ENCODE measurements around the gene MIA3. TPM values are rescaled to one million over a fixed set of nuclear protein-coding genes. Genes with fewer than 3 reads are reported as not detected.

Gene MIA3
- polyA plus RNA-seq, 4 donors, result 68.6 to 84.0 (median 72.2) TPM

DNA sequence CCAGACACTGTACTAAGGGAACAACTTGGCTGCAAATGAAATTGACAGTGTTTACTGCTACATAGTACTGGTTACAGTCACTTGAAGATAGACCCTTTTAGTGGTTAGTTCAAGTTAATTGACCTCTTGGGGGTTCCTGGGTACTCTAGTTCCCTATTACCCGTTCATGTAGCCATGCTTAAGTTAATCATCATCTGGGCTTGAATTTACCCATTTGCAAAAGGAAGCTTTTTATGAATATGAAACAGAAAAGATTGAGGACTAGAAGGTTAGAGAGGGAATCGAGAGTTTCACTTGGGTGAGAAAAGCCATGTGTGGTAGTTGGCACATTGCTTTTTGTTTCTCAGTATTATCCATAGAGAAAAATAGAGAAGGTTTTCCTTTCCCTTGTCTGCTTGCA lies 2.7 kb downstream of the MIA3 start:
- no peak for DNase-seq (ENCODE audit: low read depth in 4 of 4, low spot score in 3 of 4)

DNA sequence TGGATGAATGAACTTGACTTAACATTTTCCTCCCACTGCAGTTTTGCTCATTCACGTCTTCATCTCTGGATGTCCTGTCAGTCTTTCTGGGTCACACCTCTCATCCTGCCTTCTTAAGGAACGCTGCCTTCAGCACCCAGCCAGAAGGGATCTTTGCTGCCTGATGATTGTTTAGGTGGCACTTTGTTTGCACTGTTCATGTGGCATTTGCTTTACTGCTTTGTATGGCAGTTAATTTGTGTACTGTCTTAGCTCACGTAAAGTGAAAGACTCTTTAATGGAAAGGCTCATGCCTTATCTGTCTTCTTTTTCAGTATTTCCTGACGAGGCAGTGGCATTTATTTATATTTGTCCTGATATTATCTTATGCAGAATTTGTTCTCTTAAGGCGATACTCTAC lies 4.9 kb downstream of the MIA3 start:
- no peak for DNase-seq (ENCODE audit: low read depth in 4 of 4, low spot score in 3 of 4)

DNA sequence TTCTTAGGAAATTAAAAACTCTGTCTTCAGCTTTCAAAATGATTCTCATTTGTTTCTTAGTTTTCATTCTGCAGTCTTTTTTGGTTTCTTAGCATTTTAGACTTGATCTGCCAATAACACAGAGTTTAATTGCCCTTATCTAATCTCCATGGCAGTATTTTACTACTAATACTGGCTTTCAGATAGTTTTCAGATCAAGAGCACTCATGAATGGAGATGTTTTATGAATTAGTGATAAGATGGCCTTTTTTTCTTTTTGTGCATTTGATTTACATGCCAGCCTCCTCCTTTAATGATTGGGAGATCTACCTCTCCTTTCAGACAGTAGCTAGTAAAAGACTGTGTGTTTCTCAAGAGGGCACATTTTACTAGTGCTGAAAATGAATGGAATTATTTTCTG lies 5.6 kb downstream of the MIA3 start:
- no peak for DNase-seq (ENCODE audit: low read depth in 4 of 4, low spot score in 3 of 4)

DNA sequence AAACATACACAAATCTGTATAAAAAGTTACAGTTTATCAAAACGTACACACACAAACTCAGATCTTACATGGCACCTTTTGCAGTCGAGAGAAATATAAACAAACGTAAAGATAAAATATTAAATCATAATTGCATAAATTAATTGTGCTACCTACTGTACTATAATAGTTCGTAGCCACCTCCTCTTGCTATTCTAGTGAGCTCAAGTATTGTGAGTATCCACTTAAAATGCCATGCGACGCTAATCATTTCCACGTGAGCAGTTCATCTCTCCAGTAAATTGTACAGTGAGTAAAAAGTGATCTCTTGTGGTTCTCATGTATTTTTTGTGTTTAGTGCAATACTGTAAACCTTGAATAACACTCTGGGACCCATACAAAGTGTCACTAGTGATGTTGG lies 6.3 kb downstream of the MIA3 start:
- DNase-seq (ENCODE audit: low read depth in 4 of 4, low spot score in 3 of 4), result no peak

DNA sequence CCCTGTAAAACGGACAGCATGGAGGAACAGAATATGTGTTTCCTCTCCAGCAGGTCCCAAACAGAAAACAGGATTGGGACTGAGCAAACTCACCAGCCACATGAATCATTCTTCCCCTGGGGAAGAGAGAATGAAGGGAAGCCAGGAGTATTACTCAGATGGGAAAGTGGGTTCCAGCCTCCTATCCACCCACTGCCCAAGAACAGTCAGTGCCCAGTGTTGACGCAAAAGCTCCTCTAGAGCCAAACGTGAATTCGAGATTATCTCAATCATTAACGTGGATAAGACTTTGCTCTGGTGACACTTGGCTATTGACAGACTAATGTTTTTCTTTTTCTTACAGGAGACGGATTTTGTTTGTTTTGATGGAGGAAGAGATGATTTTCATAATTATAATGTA lies 9.3 kb downstream of the MIA3 start:
- DNase-seq (ENCODE audit: low read depth in 4 of 4, low spot score in 3 of 4), result no peak

DNA sequence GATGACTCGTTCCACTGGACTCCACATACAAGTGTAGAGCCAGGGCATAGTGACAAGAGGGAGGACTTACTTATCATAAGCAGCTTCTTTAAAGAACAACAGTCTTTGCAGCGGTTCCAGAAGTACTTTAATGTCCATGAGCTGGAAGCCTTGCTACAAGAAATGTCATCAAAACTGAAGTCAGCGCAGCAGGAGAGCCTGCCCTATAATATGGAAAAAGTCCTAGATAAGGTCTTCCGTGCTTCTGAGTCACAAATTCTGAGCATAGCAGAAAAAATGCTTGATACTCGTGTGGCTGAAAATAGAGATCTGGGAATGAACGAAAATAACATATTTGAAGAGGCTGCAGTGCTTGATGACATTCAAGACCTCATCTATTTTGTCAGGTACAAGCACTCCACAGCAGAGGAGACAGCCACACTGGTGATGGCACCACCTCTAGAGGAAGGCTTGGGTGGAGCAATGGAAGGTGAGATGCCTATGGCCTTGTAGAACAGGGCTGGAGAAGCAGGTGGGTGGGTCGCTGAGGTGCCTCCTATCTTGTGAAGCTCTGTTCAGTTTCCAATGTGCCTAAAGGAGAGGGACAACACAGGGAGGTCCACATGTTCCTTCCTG lies 12.1 kb downstream of the MIA3 start:
- no peak for DNase-seq (ENCODE audit: low read depth in 4 of 4, low spot score in 3 of 4)

DNA sequence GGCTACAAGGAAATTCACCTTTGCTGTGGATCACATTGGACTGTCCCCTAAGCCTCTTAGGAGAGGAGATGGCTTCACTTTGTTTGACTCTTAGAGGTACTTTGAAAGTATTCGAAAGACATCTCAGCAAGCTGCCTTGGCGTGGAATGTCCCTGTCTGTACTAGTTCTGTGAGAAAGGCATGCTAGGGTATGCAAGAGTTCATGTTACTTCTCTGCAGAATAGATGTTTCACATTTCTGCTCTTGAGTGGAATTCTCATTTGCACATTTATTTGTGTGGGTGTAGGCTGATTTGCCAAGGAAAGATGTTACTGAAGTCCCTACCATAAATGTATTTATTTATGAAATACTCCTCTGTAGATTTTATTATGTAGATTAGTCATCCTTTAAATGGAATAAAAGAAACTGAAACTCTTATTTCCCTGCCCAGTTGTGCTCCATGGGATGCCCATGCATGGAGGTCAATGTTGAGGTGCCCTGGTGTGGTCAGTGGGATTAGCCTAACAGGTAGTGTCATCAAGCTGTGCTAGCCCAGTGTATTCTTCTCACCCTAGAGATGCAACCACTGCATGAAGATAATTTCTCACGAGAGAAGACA lies 13.8 kb downstream of the MIA3 start:
- no peak for DNase-seq (ENCODE audit: low read depth in 4 of 4, low spot score in 3 of 4)

DNA sequence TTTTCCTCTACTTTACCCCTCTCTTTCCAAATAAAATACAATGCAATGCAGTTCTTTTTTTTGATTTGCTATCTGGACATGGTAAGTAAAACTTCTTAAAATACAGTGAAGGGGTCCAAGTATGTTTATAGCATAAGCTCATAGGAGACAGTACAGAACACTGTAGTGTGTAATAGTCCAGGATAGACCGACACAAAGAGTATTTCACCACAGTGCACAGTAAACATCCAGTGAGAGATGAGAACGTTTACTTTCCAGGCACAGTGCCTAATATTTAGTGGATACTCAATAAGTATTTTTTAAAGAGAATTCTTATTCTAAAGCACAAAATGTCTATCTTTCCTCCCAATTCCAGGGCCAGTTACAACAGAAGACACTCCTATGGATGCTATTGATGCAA lies 14.9 kb downstream of the MIA3 start:
- no peak for DNase-seq (ENCODE audit: low read depth in 4 of 4, low spot score in 3 of 4)

DNA sequence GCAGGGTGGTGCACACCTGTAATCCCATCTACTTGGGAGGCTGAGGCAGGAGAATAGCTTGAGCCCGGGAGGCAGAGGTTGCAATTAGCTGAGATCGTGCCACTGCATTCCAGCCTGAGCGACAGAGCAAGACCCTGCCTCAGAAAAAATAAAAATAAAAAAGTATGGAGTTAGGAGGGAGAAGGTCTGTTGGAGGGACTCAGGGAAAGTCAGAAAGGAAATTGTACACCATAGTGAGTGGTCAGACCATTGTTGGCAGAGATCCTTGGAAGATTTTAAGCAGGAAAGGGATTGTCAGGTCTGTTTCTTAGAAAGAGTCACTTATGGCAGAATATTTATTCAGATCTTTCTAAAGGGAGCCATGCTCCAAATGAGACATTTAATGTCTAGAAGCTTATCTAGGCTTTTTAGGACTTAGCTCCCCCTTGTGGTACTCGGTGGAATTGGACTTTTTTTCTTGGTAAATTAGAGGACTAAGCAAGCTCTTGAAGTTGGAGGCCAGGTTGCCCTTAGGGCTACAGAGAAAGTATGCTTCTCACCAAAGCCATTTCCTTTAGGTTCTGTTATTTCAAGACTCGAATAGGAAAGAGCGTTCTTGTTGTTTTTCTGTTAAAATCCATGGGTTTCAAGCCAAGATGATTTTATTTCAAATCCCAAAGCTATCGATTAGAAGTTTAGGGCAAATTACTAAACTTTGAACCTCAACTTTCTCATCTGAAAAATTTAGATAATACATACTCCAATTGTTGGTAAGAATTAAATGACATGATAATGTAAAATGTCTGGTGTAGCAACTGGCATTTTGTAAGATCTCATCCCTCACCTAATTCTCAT lies 16.5 kb downstream of the MIA3 start:
- peak; percentile 69 to 87 (median 78) for DNase-seq (ENCODE audit: low read depth in 4 of 4, low spot score in 3 of 4)

DNA sequence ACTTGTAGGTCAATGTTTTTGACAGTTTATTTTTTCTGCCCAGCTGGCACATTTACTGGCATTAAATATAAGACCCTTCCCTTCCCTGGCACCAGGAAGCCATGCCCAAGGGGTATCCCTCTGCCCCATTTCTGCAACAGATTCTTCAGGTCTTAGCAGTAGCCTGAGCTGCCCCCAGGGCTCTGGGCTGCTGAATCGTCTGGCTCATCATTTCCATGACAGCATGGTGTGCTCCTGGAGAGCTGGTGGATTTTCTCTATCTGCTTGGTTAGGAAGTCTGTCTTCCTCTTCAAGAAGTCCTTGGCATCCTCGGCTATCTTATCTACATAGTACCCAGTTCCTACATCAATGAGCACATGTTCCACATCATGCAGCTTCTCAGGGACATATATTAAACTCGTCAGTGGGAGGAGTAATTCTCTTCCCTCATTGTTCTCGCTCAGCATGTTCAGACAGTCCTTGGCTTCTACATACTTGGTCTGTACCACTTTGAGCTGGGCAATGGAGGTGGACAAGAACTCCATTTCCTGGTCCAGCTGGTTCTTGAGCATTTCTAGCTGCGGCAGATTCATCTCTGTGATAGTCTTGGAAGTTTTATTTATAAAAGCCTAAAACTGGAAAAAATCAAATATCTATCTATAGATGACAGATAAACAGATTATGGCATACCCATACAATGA lies 23.5 kb downstream of the MIA3 start:
- no peak for DNase-seq (ENCODE audit: low read depth in 4 of 4, low spot score in 3 of 4)

DNA sequence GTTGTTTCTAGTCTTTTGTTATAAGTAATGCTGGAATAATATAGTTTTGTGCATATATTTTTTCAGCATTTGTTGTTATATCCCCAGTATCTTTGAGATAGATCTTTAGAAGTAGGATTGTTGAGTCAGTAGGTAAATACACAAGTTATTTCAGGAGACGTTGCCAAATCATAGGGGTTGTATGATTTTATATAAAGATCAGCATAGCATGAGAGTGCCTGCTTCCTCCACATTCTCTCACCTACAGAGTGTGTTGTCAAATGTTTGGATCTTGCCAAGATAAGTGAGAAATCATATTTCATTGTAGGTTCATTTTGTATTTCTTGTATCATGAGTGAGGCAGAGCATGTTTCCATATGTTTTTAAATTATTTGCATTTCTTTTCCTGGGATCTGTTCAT lies 24.6 kb downstream of the MIA3 start:
- DNase-seq (ENCODE audit: low read depth in 4 of 4, low spot score in 3 of 4), result no peak

DNA sequence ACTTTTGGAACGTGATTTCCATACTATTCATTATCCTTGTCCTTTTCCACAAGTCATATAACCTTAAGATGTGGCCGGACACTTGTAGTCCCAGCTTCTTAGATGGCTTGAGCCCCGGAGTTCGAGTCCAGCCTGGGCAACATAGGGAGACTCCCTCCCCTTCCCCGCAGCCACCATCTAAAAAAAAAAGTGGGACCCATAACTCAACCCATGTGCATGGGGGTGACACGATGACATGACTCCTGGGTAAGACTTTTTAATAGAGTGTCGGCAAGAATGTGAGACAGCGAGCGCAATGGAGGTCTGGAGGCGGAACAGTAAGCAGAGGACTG lies 25.7 kb downstream of the MIA3 start:
- peak in 1 of 4 donors; percentile 15 for DNase-seq (ENCODE audit: low read depth in 4 of 4, low spot score in 3 of 4)

DNA sequence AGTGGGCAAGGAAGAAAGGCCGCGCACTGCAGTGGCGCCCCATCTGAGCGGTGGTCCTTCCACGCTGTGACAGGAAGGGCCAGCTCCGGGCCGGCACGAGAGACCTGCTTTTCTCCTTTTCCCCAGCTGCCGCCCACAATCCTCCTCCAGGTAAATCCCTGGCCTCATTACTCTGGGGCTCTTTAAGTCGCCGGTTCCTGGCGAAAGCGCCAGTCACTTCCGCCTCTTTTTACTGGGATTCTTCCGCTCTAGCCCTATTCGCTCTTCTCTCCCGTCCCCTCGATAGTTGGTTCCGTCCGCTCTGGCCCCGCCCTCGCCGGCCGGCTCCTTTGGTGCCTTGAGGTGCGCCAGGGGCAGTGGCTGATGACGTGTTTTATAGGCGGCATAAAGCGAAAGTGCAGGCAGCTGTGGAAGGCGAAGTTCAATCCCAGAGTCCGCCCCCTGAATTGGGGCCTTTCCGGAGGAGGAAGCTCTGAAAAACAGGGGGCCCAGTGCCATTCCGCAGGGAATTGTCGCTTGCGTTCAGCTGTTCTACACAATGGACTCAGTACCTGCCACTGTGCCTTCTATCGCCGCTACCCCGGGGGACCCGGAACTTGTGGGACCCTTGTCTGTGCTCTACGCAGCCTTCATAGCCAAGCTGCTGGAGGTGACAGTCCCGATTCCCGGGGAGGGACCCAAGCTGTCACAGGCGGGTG lies 26.2 kb downstream of the MIA3 start:
- DNase-seq (ENCODE audit: low read depth in 4 of 4, low spot score in 3 of 4), result peak; percentile 94 to 99 (median 98)

DNA sequence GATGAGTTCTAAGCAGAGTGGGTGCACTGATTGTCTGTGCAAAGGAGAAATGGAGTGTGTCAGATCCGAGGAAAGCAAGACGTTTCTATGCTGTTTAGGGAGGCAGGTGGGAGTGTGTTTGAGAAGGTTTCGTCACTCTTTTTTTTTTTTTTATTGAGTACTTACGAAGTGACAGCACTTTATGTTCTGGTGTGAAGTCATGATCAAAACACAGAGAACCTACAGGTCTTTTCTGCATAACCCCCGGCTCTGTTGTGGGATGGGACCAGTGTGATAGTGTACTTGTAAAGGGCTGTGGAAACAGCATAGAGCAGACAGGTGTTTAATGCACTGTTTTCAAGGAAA lies 26.7 kb downstream of the MIA3 start:
- DNase-seq (ENCODE audit: low read depth in 4 of 4, low spot score in 3 of 4), result no peak

DNA sequence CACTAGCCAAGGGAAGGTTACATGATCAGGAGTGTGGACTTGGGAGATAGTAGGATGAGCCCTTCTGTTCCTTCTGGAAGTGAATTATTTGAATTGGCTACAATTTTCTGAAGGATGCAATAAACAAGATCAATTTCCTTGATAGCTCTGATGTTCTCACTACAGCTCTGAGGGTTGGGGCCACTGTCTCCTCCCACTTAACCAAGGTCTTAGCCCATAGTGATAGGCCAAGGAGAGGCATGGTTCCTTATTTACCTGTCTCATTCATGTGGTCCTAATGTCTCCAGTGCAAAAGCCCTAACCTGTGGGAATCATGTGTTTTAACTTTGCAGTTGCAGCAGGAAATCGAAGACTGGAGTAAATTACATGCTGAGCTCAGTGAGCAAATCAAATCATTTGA lies 34.8 kb downstream of the MIA3 start:
- no peak for DNase-seq (ENCODE audit: low read depth in 4 of 4, low spot score in 3 of 4)

DNA sequence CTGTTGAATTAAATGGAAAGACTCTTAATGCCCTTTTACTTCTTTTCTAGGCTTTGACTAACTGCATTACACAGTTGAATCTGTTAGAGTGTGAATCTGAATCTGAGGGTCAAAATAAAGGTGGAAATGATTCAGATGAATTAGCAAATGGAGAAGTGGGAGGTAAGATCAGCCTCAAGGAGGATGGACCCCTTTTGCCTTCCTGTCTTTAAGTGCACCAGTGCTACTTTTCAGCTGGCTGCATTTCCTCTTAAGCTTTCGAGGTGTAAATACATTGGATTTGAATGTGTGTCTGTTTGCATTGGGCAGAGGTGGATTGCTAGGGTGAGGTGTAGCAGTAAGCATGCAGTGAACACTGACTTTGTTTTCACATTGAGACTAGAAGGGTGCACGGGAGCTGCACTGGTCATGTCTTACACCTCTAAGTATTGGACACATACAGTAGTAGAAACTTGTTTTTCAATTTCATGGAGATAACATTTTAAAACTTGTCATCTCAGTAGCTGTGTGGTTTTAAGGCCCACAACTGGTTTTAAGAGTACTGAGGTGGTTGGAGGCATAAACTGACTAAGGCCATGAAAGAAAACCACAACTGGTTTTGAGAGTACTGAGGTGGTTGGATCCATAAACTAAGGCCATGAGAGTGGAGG lies 35.4 kb downstream of the MIA3 start:
- no peak for DNase-seq (ENCODE audit: low read depth in 4 of 4, low spot score in 3 of 4)

DNA sequence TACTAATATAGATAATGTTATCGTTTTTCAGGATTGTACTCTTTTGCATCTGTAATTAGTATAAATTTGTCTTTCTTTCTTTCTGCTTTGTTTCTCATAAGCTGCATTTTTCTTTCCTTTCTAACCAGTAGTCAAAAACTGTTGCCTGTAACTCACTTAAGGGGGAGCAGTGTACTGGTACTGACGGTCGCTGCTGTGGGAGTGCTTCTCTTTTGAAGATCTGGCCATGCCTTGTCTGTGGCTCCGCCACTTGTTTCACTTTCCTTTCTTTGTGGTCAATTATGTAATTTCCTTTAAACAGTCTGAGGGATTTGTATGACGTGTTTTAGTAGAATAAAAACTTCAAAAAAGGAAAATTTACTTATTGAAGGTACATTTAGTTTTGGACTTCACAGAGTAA lies 37.0 kb downstream of the MIA3 start:
- no peak for DNase-seq (ENCODE audit: low read depth in 4 of 4, low spot score in 3 of 4)

DNA sequence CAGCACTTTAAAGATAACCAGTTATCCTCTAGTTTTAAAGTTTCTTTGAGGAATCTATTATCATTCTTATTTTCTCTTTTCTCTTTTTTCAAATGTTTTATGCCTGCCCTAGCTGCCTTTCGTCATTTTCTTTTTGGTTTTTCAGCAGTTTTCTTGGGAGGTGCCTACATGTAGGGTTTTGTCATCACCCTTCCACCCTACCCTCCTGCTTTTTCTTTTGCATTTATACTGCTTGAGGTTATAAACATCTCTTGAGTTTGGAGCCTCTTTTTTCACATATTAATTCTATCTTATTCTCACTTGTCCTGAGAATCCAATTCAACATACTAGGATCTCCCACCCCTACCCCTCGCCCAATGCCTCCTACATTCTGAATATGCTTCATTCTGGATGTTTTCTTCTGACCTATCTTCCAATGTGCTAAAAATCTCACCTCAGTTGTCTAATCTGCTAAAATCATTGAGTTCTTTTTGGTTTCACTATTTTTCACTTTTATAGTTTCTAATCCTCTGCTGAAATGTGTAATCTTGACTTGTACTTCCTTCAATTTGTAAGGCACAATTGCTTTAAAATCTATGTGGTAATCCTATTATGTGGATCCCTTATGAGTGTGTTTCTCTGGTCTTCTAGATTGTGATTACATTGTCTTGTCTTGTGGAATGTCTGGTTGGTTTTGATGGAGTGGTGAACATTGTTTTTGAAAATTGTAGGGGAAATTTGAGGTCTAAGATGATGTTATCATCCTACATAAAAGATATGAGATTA lies 38.7 kb downstream of the MIA3 start:
- DNase-seq (ENCODE audit: low read depth in 4 of 4, low spot score in 3 of 4), result no peak

DNA sequence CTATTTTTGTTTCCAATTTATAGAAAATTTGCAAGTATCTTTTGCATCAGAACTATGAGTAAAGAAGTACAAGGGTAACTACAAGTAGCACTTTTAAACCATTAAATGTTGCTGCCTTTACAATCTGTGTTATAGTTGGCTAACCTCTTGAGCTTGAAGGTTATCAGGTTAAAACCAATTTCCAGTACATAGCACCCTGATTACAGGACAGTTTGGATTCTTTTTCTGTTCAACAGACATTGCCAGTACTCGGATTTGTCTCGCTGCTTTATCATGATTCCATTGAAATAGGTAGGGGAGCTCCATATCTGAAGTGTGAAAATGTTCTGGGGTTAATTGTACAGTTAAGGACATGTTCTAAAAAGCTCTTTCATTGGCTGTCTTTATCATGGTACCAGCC lies 40.0 kb downstream of the MIA3 start:
- no peak for DNase-seq (ENCODE audit: low read depth in 4 of 4, low spot score in 3 of 4)

DNA sequence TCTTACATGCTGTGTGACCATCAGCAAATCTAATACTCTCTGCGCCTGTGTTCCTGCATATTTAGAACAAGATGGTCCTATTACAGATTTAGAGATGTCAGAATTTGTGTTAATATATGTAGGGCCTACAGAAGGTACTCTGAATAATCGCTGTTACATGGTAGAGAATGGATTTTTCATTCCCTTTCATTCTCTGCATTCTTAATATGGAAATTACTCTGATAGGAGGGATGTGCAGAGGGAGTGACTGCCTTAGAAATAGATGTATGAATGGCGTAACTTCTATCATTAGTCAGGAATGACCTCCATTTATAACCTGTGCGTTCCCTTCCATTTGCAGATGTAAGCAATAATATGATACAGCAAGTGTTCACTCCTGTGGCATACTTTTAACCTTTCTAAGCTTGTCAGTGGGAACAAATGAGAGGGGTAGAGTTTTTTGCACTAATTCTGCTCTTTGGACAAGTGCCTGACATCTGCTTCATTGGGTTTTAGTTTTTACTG lies 45.6 kb downstream of the MIA3 start:
- DNase-seq (ENCODE audit: low read depth in 4 of 4, low spot score in 3 of 4), result no peak
